Fibroblast of skin of abdomen (primary cell): Measurements from ENCODE around the gene GALNT2.

Experiments
- DNase-seq: peaks from one replicate; pipeline ENCODE4 v3.0.0-alpha.2; 2013

The GALNT2 gene

DNA sequence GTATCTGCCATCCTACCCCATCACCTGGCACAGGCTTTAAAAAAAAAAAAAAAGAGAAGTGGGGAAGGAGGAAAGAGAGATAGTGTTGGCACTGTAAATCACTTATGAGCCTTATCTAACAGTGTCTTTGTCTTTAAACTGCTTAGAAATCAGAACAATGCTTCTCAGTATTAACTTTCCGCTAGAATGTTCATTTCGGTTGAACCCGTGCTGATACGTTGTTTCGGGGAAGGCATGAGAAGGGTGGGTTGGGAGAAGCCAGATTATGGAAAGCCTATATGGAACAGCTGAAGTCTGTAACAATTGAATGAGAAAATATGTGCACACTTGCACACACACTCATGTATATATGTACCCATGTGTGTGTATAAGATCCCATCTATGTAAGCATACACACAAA is 170.8 kb downstream of the GALNT2 start:
- no peak for DNase-seq

DNA sequence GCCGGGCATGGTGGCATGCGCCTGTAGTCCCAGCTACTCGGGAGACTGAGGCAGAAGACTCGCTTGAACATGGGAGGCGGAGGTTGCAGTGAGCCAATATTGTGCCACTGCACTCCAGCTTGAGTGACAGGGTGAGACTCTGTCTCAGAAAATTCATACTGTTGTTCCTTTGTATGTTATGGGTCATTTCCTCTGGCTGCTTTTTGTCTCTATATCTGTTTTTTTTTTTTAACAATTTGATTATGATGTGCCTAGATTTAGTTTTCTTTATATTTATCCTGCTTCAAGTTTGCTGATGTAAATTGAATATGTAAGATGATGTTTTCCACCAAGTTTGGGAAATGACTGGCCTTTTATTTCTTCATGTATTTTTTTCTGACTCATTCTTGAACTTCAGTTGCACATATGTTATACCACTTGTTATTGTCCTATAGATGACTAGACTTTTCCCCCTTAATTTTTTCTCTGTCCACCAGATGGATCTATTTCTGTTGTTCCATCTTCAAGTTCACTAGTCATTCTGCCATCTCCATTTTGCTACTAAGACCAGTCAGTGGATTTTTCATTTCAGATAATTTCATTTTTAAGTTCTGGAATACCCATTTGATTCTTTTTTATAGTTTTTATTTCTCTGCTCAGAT is 173.5 kb downstream of the GALNT2 start:
- no peak for DNase-seq

DNA sequence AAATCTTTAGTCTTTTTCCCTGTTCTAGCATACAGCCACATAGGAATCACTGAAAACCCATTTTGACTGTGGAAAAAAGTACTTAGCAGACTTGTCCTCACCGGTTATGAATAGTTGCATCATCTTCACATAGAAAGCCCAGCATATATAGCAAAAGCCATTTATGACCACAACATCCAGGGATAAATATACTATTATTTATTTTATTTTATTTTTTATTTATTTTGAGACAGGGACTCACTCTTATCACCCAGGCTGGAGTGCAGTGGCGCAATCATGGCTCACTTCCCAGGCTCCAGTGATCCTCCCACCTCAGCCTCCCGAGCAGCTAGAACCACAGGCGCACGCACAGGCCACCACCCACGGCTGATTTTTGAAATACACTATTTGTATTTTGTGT is 175.3 kb downstream of the GALNT2 start:
- DNase-seq, result no peak

DNA sequence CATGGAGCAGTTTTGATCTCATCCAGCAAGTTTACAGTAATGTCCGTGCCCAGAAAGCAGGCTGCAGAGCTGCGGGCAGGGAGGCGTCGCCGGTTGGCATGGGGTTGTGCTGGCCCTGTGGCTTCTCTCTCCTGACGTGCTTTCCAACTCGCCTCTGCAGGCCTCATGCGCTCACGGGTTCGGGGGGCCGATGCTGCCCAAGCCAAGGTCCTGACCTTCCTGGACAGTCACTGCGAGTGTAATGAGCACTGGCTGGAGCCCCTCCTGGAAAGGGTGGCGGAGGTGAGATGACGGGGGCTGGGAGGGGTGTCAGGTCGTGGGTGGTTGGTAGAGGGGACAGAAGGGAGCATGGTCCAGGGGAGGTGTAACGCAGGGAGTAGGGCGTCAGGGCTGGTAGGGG is 176.1 kb downstream of the GALNT2 start:
- no peak for DNase-seq

DNA sequence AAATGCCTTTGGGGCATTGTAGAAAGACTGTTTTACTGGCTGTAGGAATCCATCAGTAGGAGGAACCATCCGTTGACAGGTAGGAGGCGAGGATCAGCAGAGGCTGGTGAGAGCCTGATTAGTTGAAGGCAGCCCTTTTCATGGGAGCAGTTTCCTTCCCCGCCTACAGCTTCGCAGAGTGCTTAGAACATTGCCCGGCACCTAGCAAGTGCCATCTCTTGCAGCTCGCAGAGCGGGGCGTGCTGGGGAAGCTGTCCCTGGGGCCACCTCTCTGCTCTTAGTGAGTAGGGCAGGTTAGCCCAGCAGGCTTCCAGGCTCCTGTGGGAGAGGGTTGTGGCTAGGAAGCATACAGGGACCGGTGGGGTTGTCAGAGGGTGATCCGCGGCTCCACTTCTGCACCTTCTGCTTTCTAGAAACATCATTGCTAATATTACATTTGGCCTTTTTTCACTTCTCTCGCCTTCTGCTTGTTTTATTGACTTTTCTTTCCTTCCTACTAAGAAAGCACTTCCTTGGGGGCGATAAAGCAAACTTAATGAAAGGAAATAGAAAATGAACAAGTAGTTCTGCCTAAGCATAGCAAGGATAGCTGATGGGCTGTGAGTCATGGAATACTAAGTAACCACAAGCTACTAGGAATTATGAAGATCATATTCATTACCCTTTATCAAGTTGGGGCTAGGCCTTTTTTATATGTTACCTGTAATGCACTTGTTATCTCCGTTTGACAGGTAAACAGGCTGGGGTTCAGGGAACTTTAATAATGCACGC is 176.7 kb downstream of the GALNT2 start:
- DNase-seq, result peak; percentile 41

DNA sequence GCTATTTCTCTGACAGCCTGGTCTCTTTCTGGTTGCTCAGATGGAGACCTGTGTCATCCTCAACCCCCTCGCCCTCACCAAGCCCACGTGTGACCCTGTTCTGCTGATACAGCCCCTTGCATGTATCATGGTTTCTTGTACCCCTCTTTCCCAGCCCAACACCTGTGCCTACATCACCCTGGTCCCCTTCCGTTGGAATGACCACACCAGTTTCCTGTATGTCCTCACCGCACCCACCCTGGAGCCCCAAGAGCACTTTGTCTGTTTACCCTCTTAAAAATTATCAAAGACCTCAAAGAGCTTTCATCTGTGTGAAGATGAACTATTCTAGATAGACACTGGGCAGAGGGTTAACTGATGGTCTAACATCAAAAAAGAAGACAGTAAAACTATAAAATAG is 179.5 kb downstream of the GALNT2 start:
- DNase-seq, result no peak

DNA sequence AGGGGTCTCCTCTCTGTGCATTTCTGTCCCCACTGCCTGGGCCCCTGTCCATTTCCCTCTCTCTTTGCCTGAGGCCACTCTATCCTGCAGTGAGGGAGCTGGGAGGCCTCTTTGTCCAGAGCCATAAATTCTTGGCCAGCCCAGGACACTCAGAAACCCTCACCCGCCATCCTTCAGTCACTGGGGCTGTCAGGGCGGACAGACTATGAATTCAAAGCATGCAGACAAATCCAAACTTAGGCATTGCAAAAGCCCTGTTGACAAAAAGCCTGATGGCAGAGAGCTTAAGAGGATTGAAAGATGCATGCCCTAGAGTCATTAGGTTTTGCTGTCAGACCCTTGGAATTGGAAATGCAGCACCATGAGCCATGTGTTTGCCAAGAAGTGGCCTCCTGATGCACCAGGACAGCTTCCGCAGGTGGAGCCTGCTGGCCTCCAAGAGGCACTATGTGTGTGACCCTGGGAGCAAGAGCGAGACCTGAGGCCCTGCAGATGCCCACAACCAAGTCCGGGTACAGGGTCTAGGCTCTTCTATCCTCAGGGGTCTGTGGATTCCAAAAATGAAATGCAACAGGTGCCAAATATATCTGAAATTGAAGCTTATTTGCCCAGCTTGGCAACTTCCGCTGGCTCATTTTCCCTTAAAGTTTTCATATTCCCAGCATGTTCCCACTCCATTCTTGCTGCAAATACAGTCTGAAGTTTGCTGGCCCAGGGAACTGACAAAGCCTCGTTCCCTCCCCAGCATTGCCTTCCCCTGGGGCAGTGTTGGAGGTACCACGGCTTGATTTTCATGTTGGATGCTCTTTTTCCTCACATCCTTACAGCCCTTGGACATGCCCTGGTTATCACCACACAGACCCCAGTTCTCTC is 181.2 kb downstream of the GALNT2 start:
- no peak for DNase-seq

DNA sequence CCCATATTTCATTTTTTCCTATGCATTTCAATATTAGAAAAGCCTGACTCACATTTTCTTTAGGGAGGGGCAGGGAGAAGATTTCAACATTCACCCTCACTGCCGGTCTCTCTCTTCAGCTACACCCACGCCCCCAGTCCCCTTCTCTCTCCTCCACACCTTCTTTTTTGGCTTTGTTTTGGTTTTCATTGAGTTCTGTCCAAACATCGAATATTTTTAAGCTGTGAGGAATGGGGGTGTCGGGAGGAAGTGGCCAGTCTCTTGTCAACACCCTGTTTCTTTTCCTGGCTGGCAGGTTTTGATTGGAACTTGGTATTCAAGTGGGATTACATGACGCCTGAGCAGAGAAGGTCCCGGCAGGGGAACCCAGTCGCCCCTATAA is 181.8 kb downstream of the GALNT2 start:
- no peak for DNase-seq

DNA sequence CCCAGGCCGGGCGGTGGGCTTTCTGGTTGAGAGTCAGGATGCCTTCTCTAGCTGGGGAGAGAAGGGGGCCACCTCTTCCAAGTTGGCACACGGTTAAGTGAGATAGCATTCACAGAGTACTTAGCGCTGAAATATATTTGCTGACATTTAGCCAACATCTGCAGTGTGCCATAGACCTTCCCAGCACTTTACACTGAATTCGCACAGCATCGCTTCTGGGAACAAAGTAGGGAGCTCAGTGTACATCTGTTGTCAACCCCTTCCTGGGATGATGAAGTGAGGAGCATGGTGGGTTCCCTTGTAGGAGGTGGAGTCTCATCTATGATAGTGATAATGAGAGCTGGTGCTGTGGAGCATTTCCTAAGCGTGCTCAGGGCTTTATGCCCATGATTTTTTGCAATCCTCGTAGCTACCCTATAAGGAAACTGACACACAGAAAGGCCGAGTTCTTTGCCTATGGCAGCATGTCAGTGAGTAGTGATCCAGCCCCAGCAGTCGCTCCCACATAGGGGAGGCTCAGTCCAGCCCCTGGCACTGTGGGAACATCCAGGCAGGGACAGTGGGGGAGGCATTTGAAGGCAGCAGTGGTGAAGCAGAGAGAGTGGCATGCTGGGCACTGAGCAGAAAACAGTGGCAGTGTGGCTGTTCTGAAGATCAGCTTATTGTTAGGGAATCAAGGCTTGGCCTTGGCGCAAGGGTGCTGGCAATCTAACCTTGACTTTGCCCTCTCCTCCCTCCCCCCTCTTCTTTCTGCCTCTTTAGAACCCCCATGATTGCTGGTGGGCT is 182.8 kb downstream of the GALNT2 start:
- no peak for DNase-seq

DNA sequence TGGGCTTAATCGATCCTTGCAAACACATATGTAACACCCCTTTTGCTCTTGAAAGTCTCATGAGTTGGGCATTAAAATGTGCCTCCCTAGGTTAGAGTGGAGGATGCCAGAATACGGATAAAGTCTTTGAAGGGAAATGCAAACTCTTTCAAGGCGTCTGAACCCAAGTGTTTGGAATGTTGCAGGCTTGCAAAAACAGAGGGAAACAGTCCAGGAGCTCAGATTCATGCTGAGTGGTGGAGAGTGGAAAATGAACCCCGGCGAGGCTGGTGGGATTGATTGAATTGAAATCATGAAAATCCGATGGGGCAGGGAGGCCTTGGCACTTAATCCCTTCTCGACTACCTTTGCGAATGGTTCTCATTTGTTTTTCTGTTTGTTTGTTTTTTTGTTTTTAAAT is 183.6 kb downstream of the GALNT2 start:
- DNase-seq, result no peak

DNA sequence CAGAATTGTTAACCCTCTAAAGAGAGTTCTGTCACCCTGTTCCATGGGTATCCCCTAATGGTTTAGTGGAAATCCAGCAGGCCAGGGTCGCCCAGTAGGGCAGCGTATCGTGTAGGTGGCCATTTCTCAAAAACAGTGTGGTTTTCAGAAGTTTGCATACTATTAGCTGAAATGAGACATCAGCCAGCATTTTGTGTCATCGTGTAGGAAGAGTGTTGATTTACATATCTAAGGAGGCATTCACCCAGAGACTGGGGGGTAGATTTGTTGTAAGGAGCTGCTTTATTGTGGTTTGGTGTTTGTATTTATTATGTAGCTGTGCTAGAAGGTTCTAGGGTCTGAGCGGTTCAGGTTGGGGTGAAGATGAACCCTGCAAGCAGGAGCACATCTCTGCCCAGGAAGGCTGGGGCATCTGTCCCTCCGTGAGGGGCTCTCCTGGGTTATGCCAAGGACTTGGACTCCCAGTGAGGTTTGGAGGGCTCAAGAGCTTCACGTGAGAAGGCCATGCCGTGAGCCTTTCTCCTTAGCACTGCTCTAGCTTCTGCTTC is 184.7 kb downstream of the GALNT2 start:
- DNase-seq, result no peak

DNA sequence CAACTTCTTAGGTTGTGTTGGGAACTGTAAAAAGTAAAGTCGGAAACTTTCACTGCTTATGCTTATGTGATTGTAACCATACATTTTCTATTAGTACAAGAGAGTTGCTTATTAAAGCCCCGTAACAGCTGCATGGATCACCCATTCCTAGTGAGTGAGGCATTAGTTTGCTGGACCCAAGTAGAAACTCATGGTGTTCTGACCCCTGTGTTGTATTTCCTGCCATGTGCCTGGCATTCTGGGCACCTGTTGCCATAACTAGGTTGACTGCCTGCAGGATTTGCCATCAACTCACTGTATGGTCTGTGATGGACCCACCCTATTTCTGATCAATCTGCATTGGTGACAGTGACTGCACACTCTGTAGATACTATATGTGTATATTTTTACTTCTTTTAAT is 186.1 kb downstream of the GALNT2 start:
- DNase-seq, result no peak

DNA sequence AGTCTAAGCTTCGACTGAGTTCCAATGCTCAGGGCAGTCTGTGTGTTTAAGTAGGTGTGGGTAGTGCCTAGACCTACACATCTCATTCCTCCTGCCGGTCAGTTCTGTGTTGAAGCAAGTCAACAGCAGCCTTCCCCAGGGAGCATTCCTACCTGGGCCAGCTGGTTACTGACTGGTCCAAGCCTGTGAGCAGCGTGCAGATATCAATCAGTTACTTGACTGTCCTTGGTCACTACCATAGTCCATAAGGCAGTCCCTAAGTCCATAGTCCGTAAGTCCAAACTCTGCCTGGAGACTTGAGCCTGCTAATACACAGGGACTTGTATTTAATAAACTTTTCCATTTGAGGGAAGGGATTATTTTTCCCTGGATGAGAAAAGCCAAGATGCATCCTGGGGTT is 187.2 kb downstream of the GALNT2 start:
- DNase-seq, result no peak

DNA sequence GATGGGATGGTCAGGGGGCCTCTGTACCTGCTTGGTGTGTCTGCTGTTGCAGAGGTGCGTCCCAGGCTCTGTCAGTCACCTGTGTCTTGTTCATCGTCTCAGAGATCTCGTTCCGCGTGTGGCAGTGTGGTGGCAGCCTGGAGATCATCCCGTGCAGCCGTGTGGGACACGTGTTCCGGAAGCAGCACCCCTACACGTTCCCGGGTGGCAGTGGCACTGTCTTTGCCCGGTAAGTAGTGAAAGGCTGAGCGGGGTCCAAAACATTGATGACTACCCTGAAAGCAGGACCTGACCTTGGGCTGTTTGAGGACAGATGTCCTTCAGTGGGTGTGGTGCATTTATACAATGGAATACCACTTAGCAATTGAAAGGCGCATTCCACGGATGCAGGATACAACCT is 188.1 kb downstream of the GALNT2 start:
- DNase-seq, result no peak

DNA sequence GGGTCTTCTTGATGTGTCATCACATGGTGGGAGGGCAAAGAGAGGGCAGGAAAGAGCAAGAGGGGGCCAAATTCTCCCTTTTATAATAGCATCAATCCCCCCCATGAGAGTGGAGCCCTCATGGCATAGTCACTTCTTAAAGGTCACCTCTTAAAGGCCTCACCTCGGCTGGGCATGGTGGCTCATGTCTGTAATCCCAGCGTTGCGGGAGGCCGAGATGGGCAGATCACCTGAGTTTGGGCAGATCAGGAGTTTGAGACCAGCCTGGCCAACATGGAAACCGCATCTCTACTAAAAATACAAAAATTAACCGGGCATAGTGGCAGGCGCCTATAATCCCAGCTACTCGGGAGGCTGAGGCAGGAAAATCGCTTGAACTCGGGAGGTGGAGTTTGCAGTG is 189.0 kb downstream of the GALNT2 start:
- DNase-seq, result no peak

DNA sequence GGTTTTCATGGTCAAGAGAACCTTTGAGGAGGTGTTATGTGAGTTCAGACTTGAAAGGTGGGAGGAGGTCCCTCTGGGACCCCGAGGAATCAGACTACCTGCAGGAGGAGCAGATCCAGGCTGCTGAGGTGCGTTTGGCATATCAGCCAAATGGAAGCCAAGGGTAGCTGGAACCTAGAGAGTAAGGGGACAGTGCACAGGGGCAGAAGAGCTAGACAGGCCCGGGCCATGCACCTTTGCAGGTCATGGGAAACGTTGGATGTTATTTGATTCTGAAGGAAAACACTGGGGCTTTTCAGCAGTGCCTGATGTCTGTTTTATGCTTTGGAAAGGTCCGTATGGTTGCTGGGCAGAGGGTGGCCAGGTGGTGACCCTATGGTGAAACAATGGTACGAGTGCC is 189.9 kb downstream of the GALNT2 start:
- DNase-seq, result no peak

DNA sequence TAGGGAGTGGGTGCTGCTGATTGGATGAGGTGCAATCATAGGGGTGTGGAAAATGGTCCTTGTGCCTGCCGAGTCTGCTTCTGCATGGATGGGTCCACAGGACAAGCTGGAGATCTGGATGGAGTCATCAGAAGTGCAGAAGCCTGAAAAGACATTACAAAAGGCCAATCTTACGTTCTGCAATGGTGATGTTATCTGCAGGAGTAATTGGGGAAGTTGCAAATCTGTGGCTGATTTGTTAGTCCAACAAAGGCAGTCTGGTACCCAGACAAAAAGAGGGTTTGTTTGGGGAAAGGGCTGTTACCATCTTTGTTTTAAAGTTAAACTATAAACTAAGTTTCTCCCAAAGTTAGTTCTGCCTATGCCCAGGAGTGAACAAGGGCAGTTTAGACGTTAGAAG is 192.6 kb downstream of the GALNT2 start:
- DNase-seq, result no peak

DNA sequence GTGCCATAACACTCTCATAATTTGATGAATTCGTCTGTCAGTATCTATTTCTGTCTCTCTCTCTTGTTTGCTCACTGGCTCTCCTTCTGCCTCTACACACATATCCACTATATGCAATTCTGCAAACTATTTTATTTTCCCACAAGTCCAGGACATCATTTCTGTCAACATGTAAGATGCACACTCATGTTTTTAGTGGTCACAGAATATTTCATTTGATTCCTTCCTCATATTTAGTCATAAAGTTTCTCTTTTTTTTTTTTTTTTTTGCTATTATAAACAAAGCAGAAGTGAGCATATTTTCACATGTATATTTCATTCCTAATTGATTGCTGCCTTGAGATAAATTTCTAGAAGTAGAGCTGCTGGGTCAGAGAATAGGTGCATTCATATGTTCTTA is 193.8 kb downstream of the GALNT2 start:
- DNase-seq, result no peak

DNA sequence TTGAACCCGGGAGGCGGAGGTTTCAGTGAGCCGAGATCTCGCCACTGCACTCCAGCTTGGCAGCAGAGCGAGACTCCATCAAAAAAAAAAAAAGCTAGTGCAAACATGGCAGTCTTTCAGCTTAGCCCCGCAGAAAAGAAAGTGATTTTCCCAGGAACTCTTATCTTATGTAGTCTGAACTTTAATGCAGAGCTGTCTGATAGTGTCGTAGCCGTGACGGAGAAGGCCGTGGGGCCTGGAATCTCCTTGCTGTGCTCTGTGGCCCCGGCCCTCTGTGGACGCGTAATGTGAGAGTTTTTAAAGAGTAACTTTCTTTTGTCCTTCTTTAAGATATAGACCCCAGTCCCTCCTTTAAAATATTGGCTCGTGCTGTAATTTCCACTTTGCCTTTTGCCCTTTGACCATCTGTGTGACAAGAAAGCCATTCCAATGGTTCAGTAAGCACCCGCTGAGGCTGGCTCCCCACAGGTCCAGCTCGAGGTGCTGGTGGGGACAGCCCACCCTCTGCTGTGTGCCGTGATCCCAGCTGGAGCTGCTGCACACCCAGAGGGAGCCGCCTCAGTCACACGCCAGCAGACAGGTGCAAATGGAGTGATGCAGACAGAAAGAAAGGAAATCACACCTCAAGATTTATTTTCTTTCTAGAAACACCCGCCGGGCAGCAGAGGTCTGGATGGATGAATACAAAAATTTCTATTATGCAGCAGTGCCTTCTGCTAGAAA is 195.1 kb downstream of the GALNT2 start:
- DNase-seq, result no peak

DNA sequence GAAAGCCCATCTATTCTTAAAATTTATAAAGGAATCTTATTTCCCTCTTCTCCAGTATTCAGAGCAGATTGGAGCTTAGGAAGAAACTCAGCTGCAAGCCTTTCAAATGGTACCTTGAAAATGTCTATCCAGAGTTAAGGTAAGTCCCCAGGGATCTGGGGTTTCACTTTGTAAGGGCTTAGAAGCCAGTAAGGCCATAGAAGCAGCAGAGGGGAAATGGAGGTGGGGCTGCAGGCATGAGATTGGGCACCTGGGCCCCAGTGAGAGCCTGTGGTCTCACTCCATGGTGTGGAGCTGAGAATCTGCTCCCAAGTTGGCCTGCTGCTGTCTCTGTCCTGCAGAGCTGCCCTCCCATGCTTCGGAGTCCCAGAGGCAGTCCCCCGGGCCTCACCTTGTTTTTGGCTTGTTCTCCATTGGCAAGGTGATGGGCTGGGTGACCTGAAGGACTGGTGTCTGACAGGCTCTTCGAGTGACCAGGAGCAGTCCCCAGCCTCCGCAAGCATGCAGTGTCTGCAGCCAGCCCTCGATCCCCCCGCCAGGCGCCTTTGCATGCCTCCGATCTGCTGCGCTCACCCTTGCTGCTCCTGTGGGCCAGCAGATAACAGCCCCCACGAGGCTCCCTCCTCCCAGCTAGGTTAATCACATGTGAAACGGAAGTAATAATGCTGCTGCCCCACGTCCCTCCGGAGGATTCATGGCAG is 196.0 kb downstream of the GALNT2 start:
- DNase-seq, result no peak

DNA sequence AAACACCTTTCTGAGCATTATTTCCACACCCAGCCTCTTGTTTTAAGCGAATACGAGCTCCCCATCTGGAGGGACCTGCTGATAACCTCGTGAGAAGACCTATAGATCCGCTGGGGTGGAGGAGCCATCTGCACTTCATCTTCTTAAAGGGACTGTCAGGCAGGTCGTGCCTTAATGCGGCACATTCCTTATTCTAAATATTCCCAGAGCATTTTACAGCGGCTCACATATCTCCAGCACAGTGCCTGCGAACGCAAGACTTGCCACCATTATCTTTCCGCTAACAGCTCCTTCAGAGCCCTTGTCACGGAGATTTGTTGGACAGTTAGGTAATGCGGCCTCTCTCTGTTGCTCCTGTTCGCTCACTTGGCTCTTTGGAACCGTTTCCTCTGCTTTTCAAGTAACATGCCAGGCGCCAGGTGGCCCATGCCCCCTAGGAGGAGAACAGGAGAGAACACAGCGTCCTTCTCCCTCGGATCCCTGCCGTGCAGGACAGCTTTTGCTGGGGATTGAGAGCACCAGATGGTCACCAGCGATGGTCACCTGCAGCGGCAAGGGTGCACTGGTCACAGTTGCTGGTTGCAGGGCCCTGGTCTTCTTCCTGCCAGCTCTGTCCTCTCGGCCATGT is 196.6 kb downstream of the GALNT2 start:
- no peak for DNase-seq
